Fibroblast of skin of scalp (primary cell): ENCODE measurements around the gene USP44.

Experiments used
- DNase-seq: peaks from one replicate; pipeline ENCODE4 v3.0.0-alpha.2; 2013

The USP44 gene

DNA sequence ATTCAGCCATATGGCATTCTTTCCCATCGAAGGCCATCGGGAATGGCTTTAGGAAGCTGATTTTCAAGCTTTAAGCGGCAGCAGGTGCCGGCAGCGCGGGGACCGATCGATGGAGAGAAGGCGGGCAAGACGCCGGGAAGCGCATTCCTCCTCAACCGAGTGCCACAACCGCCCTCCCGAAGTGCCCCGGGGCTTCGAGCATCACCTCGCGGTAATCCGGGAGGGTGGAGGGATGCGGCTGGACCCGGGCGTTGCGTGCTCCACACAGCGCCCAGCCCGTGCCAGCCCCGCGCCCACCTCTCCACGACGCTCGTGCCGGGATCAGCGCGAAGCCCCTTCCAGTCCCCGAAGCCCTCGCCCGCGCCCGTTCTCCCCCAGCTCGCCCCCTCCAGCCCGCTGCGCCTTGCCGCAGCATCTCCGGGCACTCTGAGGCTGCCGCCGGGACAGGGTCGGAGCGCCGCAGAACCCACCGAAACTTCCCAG is 3.2 kb downstream of the USP44 start:
- DNase-seq: no peak

DNA sequence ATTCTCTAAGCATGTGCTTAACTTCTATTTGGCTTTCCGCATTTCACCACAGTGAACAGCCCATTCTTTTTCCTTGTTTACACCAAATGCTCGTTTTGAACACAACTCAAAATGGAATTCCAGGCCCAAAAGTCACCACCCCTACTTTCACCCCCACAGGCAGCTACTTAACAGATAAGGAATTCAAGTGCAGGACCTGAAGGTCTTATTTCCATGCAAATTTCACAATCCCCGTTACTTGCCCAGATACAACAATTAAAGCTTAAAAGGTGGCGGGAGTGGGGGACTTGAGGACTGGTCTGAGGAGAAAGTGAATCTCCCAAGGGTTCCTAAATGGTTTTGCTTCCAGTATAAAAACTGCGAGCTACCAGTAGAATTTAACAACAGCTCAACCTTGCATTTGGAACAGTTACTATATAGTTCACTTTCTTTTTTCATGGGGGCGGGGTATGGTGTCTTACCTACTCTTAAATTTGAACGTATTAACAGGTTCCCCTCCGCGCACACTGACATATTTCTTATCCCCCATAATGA is 3.7 kb downstream of the USP44 start:
- DNase-seq: peak; percentile 11

DNA sequence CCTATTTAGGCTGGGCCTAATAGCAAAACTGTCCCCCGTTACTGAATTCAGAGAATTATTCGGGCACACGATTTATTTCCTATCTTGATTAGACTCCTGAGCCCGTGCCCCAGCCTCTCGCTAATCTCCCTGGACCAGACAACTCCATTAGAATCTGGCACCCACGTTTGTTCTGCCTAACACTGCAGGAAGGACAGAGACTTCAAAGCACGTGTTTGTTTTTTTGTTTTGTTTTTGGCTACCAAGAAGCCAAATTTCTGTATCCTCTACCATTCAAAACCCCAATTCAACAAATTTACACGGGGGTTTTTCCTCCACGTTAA is 4.8 kb downstream of the USP44 start:
- no peak for DNase-seq

DNA sequence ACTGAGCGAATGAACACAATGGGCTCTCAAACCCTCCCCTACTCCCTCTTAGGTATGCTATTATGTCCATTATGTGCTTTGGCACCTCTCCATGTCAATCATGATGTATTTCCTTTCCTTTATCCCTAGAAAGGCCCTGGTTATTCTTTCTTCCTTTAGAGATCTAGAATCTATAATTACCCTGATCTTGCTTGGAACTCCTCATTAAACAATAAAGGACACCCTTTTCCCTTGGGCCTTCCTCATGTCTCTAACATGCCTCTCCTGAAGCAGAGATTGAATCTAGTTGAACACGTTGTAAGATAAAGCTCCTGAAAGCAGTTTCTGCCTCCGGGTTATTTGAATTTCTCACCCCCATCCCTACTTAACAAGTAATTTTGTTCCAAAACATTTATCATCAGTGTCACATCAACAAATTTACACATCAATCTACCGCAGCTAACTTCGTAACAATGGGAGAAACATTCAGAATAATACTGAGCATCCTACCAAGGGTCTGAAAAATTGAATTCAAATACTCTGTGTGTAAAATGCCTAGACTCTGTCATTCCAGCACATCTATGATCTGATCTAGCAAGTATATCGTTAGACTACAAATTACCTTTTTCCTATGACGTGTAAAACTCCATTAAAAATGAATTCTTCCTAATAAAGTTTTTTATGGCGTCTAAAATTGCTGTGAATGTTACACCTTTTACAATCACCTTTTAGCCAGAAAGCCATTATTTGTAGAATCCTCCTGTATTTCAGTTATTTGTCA is 5.4 kb downstream of the USP44 start:
- no peak for DNase-seq

DNA sequence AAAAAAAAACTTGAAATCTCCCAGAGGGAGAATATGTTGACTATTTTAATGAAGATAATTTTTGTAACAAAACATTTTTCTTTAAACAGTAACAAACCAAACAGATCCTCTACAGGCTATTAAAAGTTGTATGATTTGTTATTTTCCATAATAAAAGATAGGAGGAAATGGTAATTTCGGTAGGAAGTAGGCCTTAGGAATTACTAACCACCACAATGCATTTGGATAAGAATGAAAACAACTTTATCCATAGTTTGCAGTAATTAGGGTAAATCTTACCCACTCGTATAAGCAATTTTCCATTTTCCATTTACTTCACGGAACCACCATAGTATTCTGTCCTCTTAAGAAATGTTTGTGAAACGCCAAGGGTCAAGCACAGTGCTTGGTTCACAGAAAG is 6.0 kb downstream of the USP44 start:
- DNase-seq: no peak

DNA sequence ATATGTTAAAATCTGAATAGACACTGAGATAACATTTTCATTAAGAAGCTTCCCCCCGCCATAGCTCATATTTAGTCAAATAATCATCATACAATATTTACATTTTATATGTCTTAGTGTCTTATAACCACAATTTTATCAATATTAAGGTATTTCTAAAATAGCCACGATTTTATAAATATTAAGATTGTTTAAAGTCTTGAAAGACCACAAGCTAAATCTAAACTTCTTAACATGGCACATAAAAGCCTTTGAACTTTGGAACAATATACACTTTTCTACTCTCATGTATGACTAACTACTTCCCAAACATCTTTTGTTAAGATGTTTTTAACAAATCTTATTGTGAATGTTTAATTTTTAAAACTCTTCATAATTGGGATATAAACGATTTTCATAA is 6.5 kb downstream of the USP44 start:
- no peak for DNase-seq

DNA sequence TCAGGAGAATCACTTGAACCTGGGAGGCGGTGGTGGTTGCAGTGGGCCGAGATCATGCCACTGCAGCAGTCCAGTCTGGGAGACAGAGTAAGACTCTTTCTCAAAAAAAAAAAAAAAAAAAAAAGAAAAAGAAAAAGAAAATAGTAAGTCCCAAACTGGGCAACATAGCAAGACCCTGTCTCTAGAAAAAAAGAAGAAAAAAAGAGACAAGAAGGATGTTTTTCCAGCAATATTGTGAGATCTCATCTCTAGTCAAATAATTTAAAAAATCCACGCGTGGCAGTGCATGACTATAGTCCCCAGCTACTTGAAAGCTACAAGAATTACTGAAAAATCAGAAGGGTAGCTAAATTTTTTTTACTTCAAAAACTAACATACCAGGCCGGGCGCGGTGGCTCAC is 8.0 kb downstream of the USP44 start:
- no peak for DNase-seq

DNA sequence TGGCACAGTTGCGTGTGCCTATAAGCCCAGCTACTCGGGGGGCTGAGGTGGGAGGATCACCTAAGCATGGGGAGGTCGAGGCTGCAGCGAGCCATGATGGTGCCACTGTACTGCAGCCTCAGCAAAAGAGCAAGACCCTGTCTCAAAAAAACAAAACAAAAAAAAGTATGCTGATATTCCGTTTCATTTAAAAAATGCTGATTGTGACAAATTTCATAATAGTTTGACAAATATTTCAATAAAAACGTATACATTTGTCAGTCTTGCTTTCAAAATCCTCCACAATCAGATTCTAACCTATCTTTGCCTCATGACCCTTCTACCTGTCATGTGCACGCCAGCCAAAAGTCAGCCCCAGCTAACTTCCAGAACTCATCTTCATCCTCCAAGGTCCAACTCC is 9.8 kb downstream of the USP44 start:
- no peak for DNase-seq

DNA sequence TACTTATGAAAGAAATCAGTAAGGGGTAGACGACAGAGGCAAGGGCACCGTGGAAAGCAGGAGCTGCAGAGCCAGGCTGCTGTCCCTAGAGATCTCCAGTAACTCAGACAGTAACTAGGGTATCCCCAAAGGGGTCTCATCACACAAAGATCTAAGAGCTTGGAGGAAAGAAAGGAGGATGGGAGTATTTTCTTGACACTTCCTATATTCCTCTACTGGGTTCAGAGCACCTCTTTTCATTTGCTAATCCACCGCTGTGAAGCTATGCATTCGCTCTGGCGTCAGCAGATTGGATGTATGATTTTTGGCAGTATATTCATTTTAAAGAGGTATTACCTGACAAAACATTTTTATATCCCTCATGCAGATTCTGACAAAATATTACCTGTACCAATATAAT is 12.6 kb downstream of the USP44 start:
- no peak for DNase-seq

DNA sequence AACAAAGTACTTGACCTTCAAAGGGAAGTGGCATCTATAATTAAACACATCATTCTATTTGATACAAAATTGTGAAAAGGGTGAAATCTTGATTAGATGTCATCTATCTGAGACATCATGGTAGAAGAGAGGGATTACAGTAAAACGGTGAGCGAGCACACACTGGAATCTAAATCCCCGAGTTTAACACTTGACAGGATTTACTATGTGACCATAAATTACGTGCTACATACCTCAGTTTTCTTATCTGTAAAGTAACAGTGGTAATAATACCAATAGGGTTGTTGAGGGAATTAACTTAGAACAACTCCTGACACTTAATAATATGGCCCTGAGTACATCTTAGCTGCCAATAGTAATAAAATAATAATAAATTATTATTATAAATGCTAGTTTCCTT is 13.3 kb downstream of the USP44 start:
- no peak for DNase-seq

DNA sequence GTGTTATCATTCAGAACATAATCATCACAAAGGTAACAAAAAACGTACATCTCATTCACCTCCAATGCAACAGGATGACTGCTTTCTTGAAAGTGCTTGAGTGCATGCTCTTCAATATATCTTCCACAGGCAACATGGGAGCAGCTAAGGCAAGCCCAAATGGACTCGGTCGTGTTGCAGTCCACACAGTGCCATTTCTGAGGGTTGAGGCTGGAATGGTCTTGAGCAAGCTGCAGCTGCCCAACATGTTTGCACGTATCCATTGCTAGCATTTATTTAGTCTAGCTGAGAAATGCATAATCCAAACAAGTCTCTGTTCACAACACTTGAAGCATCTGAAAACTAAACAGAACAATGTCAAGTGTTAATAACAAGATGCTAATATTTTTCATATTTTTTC is 17.3 kb downstream of the USP44 start:
- no peak for DNase-seq

DNA sequence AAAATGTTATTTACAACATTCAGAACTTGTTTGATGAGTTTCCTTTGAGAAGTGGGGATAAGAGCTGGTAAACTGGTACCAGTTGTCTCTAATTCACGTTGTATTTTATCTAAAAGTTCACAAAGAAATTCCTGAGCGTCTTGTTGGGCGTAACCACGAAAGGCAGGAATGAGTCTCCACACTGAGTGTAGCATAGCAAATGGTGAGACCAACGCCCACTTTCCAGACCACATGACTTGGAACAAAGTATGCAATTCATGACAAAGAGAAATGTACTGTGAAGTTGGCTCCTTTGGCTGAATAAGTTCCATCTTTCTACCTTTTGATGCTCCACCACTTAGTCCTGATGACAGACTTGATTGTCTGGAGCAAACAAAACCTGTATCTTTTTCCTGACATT is 18.4 kb downstream of the USP44 start:
- DNase-seq: peak; percentile 54

DNA sequence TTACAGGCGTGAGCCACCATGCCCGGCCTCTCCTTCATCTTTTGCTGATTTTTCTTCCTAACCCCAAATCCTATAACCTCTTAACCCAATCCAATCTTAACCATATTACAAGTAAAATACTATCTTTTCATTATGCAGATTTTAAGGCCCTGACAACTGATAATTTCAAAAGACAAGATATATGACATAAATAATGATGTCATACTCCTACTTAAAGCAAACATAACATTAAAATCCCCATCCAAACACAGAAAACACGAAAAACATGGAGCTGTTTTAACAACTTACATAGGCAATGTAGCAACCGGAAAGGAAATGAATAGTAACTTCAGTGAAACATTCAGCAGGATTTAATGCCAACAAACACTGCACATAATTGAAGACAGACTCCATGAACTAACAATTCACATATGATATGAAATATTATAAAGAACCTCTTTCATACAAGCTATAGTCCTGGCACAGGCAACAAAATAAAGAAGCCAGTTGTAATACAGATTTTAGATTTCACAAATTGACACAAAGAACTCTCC is 21.5 kb downstream of the USP44 start:
- peak; percentile 66 for DNase-seq

DNA sequence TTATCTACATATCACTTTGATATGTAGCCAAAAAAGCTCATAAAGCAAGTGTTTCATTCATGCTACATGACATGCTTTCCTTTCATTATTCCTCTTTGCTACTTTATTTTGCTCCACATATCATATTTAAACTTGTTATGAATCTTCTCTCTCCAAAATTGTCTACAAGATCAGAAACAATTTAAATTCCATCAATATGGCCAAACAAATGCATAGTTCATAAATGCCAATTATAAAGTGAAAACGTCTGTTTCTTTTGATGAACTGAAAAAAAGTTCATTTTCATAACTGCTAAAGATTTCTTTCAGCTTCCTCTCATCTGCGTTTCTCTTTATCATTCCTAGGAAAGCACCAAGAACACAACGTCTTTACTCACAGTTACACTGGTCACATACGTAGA is 22.8 kb downstream of the USP44 start:
- no peak for DNase-seq

DNA sequence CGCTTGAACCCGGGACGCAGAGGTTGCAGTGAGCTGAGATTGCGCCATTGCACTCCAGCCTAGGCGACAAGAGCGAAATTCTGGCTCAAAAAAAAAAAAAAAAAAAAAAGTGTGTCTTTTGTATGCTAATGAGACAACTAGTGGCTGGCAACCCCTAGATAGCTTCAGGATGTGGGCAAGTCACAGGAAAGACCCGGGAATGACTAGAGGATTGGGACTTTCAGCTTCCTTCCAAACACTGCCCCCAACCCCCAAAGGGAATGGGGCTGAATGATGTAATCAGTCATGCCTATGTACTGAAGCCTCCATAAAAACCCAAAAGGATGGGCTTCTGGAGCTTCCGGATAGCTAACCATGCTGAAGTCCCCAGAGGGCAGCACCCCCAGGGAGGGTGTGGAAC is 28.6 kb downstream of the USP44 start:
- peak; percentile 29 for DNase-seq

DNA sequence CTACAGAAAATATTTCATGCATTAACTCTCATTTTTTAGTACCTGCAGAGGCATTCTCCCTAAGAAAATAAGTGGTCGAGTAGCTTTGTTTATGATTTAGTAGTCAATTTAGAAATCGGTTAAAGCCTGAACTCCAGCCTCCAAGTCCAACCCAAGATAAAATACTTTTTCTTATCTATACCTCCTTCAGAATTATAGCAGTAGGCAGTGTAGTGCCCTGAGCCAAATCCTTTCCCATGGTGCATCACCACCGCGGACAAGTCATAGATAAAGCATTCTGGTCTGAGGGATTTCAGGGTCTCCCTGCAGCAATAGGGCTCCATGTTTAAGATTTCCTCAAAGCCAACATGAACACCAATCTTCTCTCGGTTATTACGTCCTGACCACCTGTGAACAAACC is 30.5 kb downstream of the USP44 start:
- DNase-seq: no peak

DNA sequence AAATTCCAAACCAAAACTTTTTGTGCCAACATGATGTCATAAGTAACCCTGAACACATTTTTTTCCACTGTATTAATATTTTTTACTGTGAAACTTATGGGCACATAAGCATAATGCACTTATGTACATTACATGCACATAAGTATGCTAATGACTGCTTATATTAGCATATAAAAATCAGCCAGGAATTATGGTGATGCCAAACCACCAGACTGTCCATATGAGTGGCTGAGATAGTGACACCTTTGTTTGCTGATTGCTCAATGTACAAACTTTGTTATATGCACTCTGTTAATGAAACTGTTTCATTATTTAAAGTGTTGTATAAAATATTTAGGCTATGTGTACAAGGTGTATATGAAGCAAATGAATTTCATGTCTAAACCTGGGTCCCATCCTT is 32.3 kb downstream of the USP44 start:
- no peak for DNase-seq

DNA sequence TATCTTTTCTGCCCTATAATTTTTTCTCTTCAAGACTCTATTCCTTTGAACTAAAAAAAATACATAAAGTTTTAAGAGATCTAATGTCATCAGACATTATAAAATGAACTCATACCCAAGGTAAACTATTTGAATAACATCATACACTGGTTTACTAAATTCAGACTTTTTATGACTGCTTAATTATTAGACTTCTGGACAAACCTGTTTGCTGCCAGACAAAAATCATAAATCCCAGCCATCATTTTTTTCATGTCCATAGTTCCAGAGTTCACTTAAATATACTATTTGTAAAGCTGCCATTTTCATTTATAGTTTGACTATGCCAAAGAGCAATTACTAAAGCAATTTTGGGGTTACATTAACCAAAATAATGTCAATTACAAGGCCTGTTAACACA is 34.0 kb downstream of the USP44 start:
- DNase-seq: no peak

DNA sequence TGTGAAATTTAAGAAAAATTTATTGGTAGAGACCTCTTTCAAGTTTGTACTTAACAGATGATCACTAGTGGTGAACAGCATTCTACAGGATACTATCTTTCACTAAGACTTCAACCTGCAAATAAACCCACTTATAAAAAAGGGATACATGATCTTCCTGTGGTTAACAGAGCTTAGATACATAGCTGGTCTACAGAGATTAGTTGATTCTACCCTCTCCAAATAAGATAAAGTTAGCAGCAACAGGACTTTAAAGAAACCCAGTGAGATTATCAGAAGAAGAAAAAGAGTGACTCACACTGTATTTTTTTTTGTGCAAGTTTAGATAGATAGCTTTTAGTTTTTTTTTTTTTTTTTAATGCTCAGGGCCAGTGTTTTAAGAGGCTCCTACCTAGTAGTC is 34.5 kb downstream of the USP44 start:
- no peak for DNase-seq

DNA sequence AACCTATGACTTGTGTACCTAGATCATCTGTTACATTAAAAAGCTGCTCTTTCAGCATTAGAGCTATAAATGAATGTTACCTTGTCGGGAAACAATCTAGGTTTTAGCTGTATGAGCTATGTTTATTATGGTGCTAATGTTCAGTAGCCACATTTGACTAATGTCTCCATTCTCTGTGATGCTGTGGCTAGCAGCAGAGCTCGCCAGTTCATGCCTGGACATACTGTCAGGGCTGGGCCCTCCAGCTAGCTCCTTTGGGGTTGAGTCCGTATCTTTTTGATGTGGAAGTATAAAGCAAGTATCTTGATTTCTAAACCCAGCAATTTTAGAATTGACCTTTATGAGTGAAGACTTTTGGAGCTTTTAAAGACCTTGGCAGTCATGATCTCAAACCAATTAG is 36.1 kb downstream of the USP44 start:
- no peak for DNase-seq

DNA sequence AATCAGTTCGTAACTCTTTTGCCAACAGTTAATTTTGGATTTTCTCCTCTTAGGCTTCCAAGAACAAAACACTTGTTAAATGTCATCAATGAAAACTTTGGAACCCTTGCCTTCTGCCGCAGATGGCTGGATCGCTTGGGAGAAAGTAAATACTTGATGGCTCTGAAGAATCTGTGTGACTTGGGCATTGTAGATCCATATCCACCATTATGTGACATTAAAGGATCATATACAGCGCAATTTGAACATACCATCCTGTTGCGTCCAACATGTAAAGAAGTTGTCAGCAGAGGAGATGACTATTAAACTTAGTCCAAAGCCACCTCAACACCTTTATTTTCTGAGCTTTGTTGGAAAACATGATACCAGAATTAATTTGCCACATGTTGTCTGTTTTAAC is 37.7 kb downstream of the USP44 start:
- DNase-seq: no peak

DNA sequence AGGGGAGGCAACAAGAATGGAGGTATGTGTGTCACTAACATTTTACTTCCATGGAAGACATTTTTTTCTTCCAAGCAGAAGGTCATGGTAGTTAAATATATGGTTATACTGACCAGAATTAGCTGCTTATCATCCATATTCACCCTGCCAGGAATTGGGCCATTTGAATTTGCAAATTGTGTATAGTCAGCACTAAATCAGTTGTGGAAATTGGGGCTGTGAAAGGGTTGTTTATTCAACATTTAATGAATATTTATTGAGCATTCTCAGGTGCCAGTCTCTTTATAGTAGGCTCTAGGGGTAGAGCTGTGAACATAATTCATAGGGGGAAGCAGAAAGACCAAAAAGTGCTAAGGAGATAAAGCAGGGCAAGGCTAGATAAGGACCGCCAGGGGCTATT is 39.3 kb downstream of the USP44 start:
- no peak for DNase-seq

DNA sequence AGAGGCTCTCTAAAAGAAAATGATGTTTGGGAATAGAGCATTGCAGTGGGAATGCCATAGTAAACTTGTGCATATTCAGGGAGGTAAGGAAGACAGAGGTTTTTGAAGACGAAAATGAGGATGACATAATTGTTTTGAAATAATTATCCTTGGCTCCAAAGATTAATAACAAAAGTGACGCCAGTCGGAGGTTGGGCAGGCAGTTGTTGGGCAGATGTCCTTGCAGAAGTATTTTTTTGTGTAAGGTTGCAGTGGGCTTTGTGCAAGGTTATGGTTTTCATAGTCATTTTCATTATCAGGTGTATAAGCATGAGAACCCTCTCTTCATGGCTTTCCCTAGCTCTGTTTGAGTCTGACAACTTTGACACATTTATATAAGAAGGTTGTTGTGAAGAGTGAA is 42.0 kb downstream of the USP44 start:
- DNase-seq: no peak

DNA sequence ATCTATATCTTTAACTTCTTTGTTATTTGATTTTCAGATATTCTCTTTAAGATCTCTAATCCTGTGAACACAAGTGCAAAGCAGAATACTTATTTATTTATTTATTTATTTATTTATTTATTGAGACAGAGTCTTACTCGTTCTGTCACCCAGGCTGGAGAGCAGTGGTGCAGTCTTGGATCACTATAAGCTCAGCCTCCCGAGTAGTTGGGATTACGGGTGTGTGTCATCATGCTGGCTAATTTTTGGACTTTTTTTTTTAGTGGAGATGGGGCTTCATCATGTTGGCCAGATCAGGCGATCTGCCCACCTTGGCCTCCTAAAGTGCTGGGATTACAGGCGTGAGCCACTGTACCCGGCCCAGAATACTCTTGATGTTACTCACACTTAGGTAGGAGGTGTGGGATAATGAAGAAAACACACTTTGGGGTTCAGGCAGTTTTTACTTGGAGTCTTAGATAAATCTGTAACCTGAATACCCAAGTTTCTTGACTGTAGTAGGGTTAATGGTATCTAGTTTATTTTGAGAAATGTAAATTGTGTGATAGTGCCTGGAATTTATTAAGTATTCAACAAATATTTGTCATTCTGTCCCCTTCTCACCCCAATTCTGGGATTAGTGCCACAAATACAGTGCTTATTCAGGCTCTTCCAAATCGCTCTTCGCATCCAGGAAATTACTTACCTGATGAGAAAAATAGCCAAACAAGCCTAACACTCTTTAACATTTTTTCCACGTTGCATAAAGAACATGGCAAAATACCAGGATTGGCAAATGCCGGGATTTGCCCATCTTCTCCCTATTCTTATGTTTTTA is 44.4 kb downstream of the USP44 start:
- DNase-seq: peak; percentile 40
